Uterus (tissue), 2 donors: ENCODE data around the gene MPC1.

Source experiments
- CTCF ChIP-seq, 4 experiments: fragments of 200-600 bp in 2 of 4; fragments of 450-650 bp in 2 of 4; sonication (generic) in 2 of 4; IDR thresholded peaks; one replicate each; pipeline ENCODE4 v1.5.1; 2016 to 2019; ENCODE audit warnings: antibody characterized with exemption in 4 of 4, mild to moderate bottlenecking in 2 of 4, moderate library complexity in 1 of 4
- POLR2A ChIP-seq, 2 donors: fragments of 450-650 bp; IDR thresholded peaks; one replicate each; pipeline ENCODE4 v1.6.1; 2016; ENCODE audit warnings: antibody characterized with exemption in 2 of 2, mild to moderate bottlenecking in 1 of 2, moderate library complexity in 1 of 2

DNA sequence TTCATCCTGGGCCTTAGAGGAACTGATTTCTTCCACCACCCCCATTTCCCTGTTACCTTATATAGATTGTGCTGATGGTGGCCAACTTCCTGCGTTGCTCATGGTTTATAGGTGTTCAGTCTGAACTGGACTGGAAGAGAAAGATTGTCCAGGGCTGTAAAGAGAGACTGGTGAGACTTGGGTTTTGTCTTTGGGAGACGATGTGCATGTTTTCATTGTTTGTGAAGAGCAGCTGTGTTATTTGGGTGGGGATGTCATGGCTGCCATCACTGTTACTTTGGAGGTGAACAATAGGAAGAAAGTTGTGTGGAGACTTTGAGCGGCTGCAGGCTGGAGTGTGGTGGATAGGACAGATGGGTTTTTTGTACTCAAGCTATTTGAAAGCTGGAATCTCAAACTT is 15.6 kb upstream of the MPC1 start:
- no peak for TF ChIP-seq CTCF (IDR thresholded peaks at IDR 0.05)
- TF ChIP-seq POLR2A (IDR thresholded peaks at IDR 0.05): no peak
